ENCODE measurements around the gene KPNA6.
"Not testable (repeated sequence)": the region's sequence is repeated elsewhere in the genome, so short reads cannot be mapped to it uniquely, and the experiment has no call there.

KPNA6 gene
- total RNA-seq: 94.6 to 121 reads per million in 2 donors

DNA sequence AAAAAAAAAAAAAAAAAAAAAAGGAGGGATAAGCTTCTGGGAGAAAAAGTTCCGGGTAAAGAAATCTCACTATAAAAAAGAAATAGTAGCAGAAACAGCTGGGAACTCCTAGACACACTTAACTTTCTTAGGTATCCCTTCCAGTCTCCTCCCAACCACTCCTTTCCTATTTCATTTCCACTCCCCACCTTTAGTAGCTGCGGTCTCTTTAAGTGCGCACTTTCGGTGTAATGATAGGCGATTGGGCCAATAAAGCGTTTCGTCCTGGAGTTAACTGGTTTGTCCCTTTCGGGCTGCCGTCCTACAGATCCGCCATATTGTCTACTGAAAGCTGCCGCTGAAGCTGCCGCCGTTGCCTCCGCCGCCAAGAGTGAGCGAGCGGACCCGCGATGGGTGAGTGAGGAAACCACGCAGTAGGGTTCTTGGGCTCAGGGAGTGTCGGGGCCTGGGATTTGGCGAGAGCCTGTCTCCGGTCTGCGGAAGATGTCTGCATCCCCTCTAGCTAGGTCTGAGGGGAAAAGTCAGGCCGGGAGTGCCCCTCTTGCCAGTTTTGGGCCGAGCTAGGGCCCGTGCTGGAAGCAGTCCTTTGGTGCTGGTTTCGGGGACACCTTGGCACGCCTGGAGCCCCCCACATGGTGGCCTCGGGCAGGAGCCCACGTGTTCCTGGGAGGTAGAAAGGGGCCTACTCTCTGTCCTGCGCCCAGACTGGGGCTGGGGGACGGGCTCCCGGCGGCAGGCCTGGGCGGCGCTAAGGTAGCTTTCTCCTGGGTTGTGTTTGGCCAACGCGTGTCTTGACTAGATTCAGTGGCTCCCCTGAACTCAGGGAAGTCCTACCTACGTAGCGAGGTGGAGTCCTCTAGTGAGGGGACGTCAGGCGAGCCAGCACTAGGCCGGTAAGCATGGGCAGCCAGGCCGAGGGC is at the start of gene KPNA6:
TSS of gene KPNA6 (plus strand) at position 315 of the 920 bp plus-strand sequence. CDS start at position 390, 75 bp downstream.
- peak; percentile 73 to 97 (median 87) for DNase-seq

- no peak for DNase-seq
Measured at GRCh38 chr1:32060914-32061313, 46.9 kb upstream of the KPNA6 start.

DNA sequence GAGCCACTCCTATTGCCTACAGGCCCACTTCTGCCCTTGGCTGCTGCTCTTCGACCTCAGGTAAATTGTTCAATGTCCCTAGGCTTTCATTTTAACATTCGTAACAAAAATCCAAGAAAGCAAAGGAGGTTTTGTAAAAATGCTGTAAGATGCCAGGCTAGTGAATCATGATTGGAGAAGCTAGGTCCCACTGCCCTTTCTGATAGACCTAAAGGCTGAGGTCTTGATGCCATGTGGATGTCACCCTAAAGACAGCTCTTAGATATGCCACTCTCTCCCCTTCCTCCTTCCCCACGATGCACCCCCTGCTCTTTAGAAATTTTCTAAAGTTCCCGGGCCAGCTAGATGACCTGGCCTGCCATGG is 45.0 kb upstream of the KPNA6 start:
- DNase-seq: no peak

GRCh38 chr1:32063261-32063681 is 44.6 kb upstream of the KPNA6 start:
- peak in 1 of 5 experiments; percentile 45 for DNase-seq

- not testable (repeated sequence) for DNase-seq
Measured at GRCh38 chr1:32065613-32066488, 42.0 kb upstream of the KPNA6 start.

GRCh38 chr1:32066489-32066873 is 41.4 kb upstream of the KPNA6 start:
- DNase-seq: peak in 2 of 5 experiments; percentile 19 to 52

DNA sequence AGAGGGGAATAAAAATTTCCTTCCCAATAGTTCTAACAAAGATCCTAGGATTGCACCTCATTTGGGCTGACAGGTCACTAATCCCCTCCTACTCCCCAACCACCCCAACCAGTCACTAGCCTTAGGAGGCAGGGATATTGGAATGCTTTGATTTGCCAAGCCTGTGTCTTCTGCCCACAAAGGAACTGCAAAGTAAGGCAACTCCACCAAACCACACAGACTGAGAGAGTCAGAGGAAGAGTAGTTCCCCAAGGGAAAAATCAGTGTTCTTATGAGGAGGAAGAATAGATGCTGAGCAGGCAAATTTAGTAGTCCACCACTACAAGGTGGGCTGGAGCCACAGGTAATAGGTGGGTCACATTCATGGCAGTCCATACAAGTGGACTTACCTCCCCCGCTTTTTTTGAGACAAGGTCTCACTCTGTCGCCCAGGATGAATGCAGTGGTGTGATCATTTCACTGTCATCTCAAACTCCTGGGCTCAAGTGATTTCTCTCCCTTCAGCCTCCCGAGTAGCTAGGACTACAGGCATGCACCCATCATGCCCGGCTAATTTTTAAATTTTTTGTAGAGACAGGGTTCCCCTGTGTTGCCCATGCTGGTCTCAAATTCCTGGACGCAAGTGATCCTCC is 38.8 kb upstream of the KPNA6 start:
- no peak for DNase-seq

DNA sequence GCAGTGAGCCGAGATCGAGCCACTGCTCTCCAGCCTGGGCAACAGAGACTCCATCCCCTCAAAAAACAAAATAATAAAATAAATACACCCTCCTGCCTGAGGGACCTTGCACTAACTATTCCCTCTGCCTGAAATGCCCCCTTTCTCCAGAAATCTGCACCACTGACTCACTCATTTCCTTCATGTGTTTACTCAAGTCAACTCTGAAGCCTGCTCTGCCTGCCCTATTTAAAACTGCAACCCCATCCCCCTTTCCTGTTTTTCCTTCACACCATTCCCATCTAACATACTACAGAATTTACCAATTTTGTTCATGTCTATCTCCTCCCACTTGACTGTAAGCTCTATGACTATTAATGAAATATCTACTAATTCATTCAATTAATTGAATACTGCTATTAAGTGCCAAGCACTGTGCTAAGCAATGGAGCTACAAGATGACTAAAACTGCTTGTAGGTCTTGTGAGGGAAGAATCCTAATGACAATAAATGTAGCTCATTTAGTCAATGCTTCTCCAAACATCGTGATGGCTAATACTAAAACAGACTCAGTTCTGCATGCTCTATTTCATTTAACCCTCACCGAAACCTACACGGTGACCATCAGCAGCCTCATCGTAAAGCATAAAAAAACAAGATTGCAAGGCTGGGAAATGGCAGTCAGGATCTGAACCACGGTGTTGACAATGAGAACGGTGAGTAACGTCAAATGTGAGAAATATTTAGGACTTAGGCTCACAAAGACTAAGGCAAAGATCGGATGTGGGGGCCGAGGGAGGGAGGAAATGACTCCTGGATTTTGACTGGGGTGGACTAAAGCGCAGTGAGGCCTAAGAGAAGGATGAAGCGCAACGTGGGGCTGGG is 35.9 kb upstream of the KPNA6 start:
- DNase-seq: no peak

DNA sequence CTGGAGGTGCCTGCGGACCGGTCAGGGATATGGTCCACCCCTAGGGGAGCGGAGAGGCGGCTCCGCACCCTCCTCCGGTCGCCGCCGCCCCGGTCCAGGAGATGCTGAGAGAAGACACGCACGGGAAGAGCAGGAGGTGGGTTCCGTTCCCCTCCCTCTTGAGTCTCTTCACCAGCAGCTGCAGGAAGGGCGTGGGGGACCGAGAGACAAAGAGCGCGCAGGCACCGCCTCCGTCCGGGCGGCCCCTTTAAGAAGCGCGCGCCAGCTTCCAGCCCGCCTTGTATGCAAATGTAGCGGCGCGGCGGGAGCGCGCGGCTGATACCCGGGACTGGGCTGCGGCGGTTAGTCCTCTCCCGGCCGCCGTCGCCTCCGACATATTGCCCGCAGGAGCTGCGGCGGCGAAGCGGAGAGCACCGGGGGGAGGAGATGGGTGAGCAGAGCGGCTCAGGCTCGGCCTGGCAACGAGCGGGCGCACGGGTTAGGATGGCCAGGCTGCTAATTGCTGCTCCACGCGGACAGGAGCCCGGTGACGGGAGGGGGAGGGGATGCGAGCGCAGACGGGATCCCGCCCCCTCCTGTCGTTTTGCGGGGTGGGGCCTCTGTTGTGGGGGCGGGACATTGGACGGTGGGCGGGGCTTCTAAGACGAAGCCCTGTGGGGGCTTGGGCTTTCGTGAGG is 35.1 kb upstream of the KPNA6 start, which contains the start of gene TMEM39B:
TSS of gene TMEM39B (plus strand) at position 318 of the 677 bp plus-strand sequence. CDS start at position 427, 109 bp downstream.
- peak; percentile 87 to 98 (median 90) for DNase-seq

GRCh38 chr1:32073299-32074229 is 34.3 kb upstream of the KPNA6 start:
- DNase-seq: no peak

DNA sequence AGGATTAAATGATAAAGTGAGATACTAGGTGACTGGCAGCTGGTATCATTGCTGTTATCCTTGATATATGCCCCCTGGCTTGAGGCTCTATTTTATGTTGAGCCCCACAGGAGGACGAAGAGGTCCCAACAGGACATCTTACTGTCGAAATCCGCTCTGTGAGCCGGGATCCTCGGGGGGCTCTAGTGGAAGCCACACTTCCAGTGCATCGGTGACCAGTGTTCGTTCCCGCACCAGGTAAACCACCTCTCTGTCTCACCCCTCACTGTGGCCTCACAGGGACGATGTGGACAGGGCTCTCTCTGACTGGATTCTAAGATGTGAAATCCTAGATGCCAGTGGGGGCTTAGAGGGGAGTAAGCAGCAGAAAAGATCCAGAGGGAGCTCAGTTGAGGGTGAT is 33.0 kb upstream of the KPNA6 start:
- DNase-seq: no peak

DNA sequence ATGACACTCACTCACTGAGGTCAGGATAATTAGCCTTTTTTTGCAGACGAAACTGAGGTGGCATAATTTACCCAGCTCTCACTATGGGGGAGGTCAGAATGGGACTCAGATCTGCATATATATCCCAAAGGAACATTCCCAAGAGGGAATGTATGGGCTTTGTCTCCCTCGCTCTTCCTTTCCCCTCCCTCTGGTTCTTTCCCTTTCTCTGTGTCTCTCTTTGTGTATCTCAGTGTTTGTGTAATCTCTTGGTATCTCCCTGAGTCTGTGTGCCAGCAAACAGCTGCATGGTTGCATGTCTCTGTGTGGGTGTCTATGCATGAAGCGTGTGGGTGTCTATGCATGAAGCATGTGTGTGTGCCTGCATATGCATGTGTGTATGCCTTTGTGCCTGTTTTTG is 30.4 kb upstream of the KPNA6 start:
- no peak for DNase-seq

DNA sequence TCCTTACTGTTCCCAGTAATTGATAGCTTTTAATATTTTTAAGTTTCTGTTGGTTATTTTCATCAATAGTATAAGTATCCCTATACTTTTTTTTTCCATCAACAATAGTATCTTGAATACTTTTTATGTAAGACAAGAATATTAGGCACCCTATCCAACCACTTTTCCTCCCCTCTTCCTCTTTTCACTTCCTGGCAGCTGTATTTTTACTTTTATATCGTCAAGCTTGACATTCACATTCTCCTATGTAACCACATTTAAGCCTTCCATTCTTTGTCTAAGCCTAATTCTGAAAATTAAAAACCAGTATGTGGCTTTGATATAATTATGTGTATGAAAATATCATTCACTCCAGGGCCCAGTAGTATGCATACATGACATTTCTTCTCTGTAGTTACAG is 25.8 kb upstream of the KPNA6 start:
- no peak for DNase-seq

- not testable (repeated sequence) for DNase-seq
Measured at GRCh38 chr1:32086381-32086780, 21.5 kb upstream of the KPNA6 start.

DNA sequence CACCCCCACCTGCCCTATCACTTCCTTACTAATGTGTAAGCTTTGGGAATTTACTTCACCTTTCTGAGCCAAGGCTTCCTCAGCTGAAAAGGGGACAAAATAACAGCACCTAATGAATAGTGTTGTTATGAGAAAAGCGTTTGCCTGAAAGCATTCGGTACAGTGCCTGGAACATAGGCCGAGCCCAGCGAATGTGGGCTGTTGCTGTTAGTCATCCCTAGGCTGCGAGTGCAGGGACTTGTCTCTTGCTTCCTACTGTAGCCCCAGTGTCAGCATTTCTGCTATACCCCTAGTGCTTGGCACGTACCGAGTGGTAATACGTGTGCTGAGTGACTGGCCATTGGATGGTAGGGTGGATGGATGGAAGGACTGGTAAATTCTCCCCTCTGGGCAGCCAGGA is 16.7 kb upstream of the KPNA6 start:
- DNase-seq: no peak

- no peak for DNase-seq
Measured at GRCh38 chr1:32091591-32091990, 16.3 kb upstream of the KPNA6 start.

- no peak for DNase-seq
Measured at GRCh38 chr1:32094746-32095521, 12.9 kb upstream of the KPNA6 start.

DNA sequence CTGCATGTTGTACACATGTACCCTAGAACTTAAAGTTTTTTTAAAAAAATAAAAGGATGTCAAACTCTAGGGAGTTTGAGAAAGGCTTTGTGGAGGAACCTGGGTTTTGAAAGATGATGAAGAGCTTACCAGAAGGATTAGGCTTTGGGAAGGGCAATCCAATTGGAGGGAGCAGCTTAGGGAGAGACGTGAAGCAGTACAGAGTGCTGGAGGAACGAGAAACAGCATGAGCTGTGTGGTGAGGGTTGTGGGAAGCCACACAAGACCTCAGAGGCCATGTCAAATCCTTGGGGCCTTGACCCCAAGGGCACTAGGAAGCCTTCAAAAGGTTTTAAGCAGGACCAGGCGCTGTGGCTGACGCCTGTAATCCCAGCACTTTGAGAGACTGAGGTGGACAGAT is 8.4 kb upstream of the KPNA6 start:
- DNase-seq: no peak

DNA sequence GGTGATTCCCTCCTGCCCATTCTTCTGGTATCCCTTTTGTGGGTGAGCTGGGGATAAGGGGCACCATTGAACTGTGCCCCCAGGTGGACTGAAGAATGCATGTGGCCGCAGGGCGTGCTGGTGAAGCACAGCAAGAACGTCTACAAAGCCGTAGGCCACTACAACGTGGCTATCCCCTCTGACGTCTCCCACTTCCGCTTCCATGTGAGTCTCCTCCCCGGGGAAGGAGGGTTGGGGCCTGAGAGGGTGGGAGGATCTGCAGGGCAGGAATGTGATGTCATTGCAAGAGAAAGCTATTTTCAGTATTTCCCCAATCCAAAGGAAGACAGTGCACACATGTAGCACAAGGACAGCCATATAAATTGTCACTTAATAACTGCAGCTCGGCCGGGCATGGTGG is 7.5 kb upstream of the KPNA6 start:
- no peak for DNase-seq
